Measurements from ENCODE around the gene NUDT4.
"Not testable (repeated sequence)": the region's sequence is repeated elsewhere in the genome, so short reads cannot be mapped to it uniquely, and the experiment has no call there.

Gene NUDT4

DNA sequence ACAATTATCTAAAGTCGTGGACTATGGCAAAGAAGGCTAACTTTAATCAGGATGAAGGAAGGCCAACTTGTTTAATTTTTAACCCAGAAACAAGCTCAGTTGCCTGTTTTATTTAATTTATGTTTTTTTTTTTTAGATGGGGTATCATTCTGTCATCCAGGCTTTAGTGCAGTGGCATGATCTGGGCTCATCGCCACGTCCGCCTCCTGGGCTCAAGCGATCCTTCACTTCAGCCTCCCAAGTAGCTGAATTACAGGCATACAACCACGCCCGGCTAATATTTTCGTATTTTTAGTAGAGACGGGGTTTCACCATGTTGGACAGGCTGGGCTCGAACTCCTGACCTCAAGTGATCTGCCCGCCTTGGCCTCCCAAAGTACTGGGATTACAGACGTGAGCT, 19.7 kb downstream of the NUDT4 start:
- TF ChIP-seq, protein P1, sequence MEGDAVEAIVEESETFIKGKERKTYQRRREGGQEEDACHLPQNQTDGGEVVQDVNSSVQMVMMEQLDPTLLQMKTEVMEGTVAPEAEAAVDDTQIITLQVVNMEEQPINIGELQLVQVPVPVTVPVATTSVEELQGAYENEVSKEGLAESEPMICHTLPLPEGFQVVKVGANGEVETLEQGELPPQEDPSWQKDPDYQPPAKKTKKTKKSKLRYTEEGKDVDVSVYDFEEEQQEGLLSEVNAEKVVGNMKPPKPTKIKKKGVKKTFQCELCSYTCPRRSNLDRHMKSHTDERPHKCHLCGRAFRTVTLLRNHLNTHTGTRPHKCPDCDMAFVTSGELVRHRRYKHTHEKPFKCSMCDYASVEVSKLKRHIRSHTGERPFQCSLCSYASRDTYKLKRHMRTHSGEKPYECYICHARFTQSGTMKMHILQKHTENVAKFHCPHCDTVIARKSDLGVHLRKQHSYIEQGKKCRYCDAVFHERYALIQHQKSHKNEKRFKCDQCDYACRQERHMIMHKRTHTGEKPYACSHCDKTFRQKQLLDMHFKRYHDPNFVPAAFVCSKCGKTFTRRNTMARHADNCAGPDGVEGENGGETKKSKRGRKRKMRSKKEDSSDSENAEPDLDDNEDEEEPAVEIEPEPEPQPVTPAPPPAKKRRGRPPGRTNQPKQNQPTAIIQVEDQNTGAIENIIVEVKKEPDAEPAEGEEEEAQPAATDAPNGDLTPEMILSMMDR (IDR thresholded peaks at IDR 0.05; ENCODE audit: insufficient read depth, low read depth, low read length, missing control alignments): no peak

DNA sequence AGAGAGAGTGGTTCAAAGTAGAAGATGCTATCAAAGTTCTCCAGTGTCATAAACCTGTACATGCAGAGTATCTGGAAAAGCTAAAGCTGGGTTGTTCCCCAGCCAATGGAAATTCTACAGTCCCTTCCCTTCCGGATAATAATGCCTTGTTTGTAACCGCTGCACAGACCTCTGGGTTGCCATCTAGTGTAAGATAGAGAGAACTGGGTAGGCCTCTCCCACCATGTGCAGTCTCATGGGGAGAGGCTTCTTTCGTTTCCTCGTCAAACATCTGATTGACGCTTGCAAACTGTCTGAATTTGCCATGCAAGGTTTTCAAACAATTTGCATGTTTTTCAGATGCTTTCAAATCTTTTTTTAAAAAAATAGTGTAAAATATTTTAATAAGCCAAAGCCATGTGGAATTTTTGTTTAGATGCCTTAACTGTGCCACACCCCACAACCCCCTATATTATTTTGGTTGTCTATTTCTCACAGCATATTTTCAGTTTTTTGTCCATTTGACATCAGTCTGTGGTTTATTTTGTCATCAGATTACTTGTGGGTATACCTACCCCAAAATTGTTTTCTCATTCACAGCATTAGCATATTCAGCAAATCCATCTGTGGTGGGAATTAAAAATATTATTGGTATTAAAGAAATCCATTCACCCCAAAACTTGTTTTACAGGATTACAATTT, 21.6 kb downstream of the NUDT4 start:
- not testable (repeated sequence) for DNase-seq (ENCODE audit: low read depth); H3K4me3 ChIP-seq (ENCODE audit: low read length)

More for the DNA sequence above, 19.7 kb downstream of the NUDT4 start:
- no peak for DNase-seq (ENCODE audit: low read depth)
- no peak overlapping the region for H3K4me3 ChIP-seq (ENCODE audit: low read length)

DNA sequence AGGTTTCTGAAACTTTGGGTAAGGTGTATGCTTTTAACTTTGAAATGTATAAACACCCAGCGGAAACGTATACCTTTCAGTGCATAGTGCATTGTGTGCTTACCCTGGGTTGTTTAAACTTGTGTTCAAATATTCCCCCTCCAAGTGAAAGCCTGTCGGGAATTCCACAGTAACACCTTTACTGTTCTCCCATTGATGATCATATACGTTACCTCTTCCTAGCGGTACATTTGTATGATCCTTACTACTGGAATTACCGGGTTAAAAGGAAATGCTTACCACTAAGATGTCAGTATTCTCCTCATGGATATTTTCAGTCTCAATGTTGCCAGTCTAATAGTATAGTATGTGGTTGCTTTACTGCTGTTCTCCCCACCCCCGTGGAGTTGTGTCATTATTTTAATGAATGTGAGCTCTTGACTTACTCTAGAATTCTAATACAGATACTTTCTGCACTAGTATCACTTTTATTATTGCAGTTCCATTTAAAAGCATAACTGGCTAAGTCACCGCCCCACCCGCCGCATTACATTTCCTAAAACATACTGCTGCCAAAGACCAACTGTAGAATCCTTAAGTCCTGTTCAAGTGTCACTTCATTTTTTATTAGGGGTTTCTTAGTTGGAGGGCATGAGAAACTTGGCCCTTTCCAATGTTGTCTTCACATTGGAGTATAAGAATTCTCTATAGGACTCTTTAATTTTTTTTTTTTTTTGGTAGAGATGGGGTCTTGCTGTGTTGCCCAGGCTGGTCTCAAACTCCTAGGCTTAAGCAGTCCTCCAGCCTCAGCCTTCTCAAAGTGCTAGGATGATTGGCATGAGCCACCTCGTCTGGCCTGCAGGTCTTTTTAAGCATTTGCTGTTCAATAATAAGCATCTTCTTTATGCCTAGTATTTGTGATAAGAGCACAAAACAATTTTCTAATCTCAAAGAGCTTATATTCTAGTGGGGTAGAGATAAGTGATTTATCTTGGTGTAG, 24.9 kb downstream of the NUDT4 start:
- TF ChIP-seq, protein P1 (IDR thresholded peaks at IDR 0.05; ENCODE audit: insufficient read depth, low read depth, low read length, missing control alignments): no peak
- no peak for DNase-seq (ENCODE audit: low read depth)
- H3K4me3 ChIP-seq (ENCODE audit: low read length): no peak overlapping the region

DNA sequence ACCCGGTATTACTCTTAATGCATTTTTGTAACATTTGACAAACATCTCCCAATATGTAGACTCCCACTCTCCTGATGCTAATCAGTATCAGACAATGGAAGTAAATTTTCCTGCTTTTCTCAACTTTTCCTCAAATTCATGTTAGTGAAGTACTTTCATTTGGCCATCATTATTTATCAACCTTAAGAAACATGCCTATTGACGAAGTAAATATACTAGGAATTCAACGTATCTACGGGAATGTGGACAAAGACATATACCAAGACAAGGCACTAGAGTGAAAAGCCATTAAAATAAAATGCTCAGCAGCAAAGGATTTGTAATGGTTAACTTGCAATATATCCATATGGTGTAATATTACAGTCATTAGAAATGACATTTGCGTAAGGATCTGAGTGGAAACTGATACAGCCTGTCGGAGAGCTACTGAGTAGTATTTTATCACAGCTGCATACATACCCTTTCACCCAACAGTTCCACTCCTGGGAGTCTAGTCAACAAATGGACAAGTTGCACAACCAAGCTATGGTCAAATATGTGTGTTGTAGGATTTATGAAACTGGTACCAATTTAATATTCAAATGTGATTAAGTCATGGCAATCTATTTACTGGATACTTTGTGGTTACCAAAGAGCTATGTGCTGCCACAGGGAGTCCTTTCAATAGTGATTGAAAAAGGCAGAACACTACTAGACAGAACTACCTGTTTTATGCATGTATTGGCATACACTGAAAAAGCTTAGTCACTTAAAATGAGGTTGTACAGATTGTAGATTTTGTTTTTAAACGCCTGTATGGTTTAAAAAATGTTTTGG, 26.5 kb downstream of the NUDT4 start:
- TF ChIP-seq, protein P1 (IDR thresholded peaks at IDR 0.05; ENCODE audit: insufficient read depth, low read depth, low read length, missing control alignments): no peak

DNA sequence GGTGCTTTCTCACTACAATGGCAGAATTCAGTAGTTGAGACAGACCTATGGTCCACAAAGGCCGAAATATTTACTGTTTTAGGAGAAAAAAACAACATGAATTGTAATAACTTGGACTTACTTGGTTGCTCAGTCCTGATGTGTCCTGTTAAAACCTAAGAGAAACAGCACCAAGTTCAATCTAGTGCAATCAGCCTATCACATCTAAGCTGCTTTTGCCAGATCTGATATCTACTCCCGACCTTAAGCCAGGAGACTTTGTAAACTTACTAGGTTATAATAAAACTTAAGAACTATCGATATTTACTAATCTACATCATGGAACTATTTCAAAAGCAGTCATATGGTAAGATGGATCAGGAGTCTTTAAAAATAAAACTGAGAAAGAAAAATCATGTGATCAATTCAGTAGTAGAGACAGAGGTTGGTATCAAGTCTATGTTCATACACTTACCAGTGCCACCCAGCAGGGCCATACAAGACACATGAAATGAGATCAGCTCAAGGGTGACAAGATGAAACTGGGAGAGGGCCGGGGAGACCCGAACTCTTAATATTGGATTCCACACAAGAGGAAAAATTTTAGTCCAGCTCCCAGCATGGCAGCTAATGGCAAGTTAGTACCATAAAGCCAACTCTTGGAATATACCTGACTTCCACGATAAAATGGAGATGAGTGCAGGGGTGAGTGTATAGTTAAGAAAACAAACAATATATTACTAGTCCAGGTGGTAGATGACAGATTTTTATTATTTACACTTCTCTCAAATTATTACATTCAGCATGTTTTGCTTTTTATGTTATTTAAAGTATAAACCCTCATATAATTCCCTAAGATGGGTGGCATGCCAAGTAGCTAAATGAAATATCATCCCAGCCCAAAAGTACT, 27.5 kb downstream of the NUDT4 start:
- no peak overlapping the region for H3K4me3 ChIP-seq (ENCODE audit: low read length)
- TF ChIP-seq, protein P1 (IDR thresholded peaks at IDR 0.05; ENCODE audit: insufficient read depth, low read depth, low read length, missing control alignments): no peak
- no peak for DNase-seq (ENCODE audit: low read depth)

More for the DNA sequence above, 26.5 kb downstream of the NUDT4 start:
- no peak overlapping the region for H3K4me3 ChIP-seq (ENCODE audit: low read length)
- no peak for DNase-seq (ENCODE audit: low read depth)

DNA sequence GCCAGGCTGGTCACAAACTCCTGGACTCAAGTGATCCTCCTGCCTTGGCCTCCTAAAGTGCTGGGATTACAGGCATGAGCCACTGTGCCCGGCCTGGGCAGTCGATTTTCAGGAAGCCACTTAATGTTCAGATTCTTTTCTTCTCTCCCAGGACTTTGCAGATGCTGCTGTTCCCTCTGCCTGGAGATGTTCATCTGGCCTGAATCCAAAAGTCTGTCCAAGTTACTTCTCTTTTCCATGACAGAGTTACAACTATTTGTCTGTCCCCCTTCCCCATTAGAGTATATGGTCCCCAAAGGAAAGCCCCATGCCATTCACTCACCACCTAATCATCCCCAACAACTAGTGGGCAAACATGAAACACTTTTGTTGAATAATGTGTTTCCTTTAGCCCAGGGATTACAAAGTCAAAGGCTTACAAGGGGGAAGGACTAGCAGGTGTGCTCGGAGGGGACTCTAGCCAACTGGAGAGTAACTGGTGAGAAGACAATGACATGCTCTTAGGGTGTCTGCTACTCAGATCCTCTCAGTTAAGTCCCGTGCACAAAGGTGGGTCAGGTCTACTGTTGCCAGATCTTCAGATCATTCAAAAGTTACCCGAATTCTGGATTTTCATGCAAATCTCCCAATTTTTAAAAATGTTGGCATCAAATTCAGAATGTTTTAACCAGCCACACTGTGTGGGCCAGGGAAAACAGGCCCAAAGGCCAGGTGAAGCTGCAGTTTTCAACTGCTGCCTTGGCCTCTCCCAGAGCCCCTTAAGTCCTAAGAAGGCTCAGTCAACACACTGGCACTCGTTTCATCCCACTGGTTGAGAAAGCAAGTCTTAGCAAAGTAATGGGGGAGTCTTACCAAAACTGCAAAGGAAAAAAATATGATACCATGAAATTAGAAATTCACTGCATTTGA, 29.6 kb downstream of the NUDT4 start:
- no peak for DNase-seq (ENCODE audit: low read depth)
- TF ChIP-seq, protein P1 (IDR thresholded peaks at IDR 0.05; ENCODE audit: insufficient read depth, low read depth, low read length, missing control alignments): no peak
- no peak overlapping the region for H3K4me3 ChIP-seq (ENCODE audit: low read length)

All from epithelial cell of esophagus (primary cell).